Epithelial cell of esophagus (primary cell): ENCODE measurements around the gene ADPGK.

ENCODE experiments used
- DNase-seq: peaks from one replicate; pipeline ENCODE4 v3.0.0; 2010; ENCODE audit warnings: low read depth
- H3K4me3 ChIP-seq: 2 replicates; pipeline ENCODE4 v1.5.1; 2011; ENCODE audit warnings: mild to moderate bottlenecking, low read length, control low read depth
- TF ChIP-seq, protein P1 (sequence below): IDR thresholded peaks from 2 replicates; pipeline ENCODE4 v1.5.1; 2011; ENCODE audit warnings: low read depth, mild to moderate bottlenecking, low read length, control low read depth, inconsistent platforms; ENCODE audit not compliant: insufficient read depth; ENCODE audit errors: missing control alignments

ADPGK gene

DNA sequence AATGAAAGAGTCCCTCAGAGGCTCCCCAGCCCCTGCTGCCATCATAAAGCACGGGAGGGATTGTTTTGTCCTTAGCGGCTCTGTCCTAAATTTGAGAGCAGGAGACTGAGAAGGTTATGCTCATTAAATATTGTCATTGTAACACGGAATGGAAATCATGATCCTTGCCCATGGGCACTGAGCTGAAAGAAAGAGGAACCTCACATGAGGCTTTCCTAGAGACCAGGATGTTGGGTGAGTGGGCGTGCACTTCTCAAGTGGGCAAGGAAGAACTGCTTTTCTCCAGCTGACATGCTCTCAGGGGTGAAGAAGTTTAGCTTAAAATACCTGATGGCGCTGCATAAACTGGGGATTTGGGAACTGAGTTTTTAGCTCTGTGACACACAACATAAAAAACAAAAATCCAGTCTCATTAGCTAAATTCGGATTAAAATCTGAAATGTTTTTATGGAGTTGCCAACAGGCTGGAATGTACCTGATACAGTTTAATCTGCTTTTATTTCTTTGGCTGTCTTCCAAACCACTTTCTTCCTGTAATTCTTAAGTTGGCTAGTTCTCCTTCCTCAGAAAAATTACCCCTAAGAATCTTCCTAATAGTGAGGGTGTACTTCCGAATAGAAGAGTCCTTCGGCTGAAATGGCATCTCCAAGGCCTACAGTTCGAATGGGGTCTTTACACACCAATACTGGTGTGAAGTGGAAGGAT is 31.7 kb downstream of the ADPGK start:
- H3K4me3 ChIP-seq = no peak overlapping the region
- TF ChIP-seq, protein P1, sequence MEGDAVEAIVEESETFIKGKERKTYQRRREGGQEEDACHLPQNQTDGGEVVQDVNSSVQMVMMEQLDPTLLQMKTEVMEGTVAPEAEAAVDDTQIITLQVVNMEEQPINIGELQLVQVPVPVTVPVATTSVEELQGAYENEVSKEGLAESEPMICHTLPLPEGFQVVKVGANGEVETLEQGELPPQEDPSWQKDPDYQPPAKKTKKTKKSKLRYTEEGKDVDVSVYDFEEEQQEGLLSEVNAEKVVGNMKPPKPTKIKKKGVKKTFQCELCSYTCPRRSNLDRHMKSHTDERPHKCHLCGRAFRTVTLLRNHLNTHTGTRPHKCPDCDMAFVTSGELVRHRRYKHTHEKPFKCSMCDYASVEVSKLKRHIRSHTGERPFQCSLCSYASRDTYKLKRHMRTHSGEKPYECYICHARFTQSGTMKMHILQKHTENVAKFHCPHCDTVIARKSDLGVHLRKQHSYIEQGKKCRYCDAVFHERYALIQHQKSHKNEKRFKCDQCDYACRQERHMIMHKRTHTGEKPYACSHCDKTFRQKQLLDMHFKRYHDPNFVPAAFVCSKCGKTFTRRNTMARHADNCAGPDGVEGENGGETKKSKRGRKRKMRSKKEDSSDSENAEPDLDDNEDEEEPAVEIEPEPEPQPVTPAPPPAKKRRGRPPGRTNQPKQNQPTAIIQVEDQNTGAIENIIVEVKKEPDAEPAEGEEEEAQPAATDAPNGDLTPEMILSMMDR = no peak
- no peak for DNase-seq

DNA sequence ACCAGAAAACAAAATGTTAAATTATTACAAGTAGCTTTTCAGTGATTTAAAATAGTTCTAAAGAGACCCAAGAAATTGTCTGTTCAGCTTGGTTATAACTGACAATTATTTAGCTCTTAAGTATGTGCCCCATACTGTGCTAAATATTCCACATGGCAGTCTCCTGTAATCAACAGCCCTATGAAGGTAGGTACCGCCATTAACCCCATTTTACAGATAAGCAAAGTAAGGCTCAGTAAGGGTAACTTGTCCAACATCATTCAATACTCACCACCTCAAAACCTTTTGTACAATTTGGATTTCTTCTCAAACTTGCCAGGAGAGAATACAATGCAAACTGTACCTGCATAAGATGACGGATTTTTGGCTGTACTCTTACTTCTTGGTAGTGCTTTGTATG is 33.9 kb downstream of the ADPGK start:
- TF ChIP-seq, protein P1 = no peak
- no peak for DNase-seq
- H3K4me3 ChIP-seq = no peak overlapping the region

DNA sequence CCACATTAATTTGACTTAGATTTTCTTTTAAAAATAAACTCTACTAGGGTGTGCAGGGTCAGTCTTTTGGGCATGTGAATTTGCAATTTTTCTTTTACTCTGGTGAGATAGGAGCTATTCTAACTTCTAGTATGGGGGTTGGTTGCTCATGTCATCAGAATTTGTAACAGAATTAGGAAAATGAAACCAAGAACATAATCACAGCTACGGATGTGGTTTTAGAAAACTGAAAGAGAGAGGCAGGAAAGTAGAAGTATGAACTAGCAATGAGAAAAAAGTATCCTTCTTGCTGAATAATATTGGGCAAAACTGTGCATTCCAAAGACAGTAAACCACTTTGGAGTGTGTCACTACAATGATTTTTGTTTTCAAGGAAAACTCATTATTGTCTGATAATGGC is 43.3 kb downstream of the ADPGK start:
- no peak overlapping the region for H3K4me3 ChIP-seq
- TF ChIP-seq, protein P1 = no peak
- DNase-seq = no peak

DNA sequence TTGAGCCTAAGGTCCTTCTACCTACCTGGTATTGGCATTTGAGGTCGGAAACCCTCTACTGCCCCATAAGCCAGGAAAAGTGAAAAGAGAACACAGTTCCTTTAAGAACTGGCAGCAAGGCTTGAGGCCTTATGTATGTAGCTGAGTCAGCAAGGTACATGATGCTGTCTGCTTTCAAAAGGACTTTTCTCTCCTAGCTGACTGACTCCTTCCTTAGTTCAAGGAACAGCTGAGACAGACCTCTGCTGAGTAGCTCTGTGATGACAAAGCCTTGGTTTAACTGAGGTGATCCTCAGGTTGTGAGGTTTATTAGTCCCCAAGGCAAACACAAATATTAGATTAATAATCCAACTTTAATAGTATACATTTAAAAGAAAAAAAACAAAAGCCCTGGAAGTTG is 45.8 kb downstream of the ADPGK start:
- peak; percentile 49 for DNase-seq
- TF ChIP-seq, protein P1 = no peak
- no peak overlapping the region for H3K4me3 ChIP-seq

DNA sequence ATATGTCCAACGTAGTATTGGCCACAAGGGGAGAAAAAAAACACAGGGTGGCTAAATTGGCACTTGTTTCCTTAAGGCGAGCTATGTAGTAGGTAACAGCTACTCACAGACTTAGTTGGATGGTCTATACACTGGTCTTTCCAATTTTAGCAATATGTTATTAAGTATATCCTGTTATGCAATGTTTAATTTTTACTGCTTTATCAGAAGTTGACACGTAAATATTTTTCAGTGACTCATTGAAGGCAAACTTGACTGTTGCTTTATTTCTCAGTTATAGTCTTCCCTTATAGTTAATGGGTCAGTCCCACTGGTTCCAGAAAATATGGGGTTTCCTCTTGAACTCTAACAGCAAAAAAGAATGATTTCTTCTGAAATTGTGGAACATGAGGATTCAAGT is 46.5 kb downstream of the ADPGK start:
- peak; percentile 21 for DNase-seq

DNA sequence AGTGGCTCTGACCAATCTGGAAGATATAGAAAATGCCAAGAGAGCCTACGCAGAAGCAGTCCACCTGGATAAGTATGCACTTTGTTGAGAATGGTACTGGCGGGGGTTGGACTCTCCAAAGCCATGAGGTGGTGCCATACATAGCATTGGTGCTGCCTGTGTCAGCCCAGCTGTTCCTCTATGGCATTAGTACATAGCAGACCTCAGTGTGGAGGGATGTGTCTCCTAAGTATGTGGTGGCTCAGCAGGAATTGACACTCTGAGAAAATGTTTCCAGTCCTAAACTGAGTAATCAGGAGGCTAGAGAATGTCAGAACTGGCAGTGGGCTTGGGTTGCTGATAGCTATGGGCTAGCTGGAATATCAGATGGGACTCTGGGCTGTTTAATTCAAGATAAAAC is 48.4 kb downstream of the ADPGK start:
- H3K4me3 ChIP-seq = no peak overlapping the region
- DNase-seq = no peak
- TF ChIP-seq, protein P1 = no peak

More for the DNA sequence above, 46.5 kb downstream of the ADPGK start:
- H3K4me3 ChIP-seq = no peak overlapping the region
- TF ChIP-seq, protein P1 = no peak
